Measurements from ENCODE around the gene SCN3B. TPM values are rescaled to one million over a fixed set of nuclear protein-coding genes. Genes with fewer than 3 reads are reported as not detected.

The SCN3B gene
- total RNA-seq, 1 experiment from 2014 or later, result 0.77 TPM

DNA sequence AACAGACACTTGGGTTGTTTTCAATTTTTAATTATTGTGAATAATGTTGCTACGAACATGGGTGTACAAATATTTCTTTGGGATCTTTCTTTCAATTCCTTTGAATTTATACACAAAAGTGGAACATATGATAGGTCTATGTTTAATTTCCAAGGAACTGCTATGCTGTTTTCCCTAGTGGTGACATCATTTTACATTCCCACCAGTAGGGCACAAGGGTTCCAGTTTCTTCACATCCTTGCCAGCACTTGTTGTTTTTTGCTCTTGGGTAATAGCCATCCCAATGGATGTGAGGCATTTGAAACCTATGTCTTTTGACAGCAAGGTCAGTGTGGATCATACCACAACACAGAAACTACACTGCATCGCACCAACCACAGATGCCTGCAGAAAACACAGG lies 41.8 kb upstream of the SCN3B start:
- Mint-ChIP-seq H3K27ac (no peak overlapping the region), H3K36me3 (ENCODE audit: insufficient read depth in 1 of 3, low read depth in 3 of 3) (no peaks in the 10 kb centered on the region), H3K9me3 (no peaks in the 10 kb centered on the region), H3K4me3 (no peak overlapping the region), H3K27me3 (ENCODE audit: low read depth) (peaks cover 8% of the 10 kb centered on the region; the same call in 1 of the 2 replicates), H3K4me1 (no peaks in the 10 kb centered on the region)
- no peak overlapping the region for H2AFZ ChIP-seq (ENCODE audit: low read length)
- H2AK5ac ChIP-seq (ENCODE audit: insufficient read length, low read length), result no peak overlapping the region
- H2BK120ac ChIP-seq (ENCODE audit: low read depth, low read length, poor library complexity, severe bottlenecking), result no peak overlapping the region
- WGBS (ENCODE audit: extremely low coverage, insufficient read length, low lambda C conversion rate), result no CpG with 5 or more reads among the region's 2 CpGs
- H2BK5ac ChIP-seq (ENCODE audit: insufficient read length, low read length), result no peak overlapping the region
- H2BK12ac ChIP-seq (ENCODE audit: insufficient read length, low read depth, low read length), result no peak overlapping the region
- H3K18ac ChIP-seq (ENCODE audit: insufficient read length, low read depth, low read length), result no peak overlapping the region
- H3K23me2 ChIP-seq (ENCODE audit: insufficient read length, low read depth, low read length, poor library complexity, severe bottlenecking), result no peaks in the 10 kb centered on the region
- H4K5ac ChIP-seq (ENCODE audit: insufficient read length, low read depth, low read length), result no peak overlapping the region
- H3K4me1 ChIP-seq (ENCODE audit: insufficient read depth, low read length), result no peaks in the 10 kb centered on the region
- TF ChIP-seq, protein P1, sequence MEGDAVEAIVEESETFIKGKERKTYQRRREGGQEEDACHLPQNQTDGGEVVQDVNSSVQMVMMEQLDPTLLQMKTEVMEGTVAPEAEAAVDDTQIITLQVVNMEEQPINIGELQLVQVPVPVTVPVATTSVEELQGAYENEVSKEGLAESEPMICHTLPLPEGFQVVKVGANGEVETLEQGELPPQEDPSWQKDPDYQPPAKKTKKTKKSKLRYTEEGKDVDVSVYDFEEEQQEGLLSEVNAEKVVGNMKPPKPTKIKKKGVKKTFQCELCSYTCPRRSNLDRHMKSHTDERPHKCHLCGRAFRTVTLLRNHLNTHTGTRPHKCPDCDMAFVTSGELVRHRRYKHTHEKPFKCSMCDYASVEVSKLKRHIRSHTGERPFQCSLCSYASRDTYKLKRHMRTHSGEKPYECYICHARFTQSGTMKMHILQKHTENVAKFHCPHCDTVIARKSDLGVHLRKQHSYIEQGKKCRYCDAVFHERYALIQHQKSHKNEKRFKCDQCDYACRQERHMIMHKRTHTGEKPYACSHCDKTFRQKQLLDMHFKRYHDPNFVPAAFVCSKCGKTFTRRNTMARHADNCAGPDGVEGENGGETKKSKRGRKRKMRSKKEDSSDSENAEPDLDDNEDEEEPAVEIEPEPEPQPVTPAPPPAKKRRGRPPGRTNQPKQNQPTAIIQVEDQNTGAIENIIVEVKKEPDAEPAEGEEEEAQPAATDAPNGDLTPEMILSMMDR (conservative IDR thresholded peaks at IDR 0.05), result peak; percentile 43; the same call in 1 of the 3 replicates
- no peaks in the 10 kb centered on the region for H3K79me1 ChIP-seq (ENCODE audit: insufficient read depth, low read depth, low read length, poor library complexity, severe bottlenecking)
- H3K27me3 ChIP-seq (ENCODE audit: insufficient read depth, low read length), result no peaks in the 10 kb centered on the region
- H3K9ac ChIP-seq (ENCODE audit: extremely low read depth, insufficient read length, low read length), result no peak overlapping the region
- H3K23ac ChIP-seq (ENCODE audit: insufficient read length, low read depth, low read length), result no peak overlapping the region
- H3K4ac ChIP-seq (ENCODE audit: low read depth, low read length), result no peak overlapping the region
- no peak overlapping the region for H3K56ac ChIP-seq (ENCODE audit: insufficient read length, low read depth, low read length)
- DNase-seq, result no peak
- H2BK15ac ChIP-seq (ENCODE audit: low read depth, low read length), result no peak overlapping the region
- no peak overlapping the region for H3T11ph ChIP-seq (ENCODE audit: low read length)
- H3K4me2 ChIP-seq (ENCODE audit: insufficient read depth, insufficient read length, low read length), result no peak overlapping the region
- no peak overlapping the region for H4K91ac ChIP-seq (ENCODE audit: insufficient read length, low read depth, low read length)
- no peaks in the 10 kb centered on the region for H3K9me3 ChIP-seq (ENCODE audit: control insufficient read depth, low read depth, low read length)
- no peaks in the 10 kb centered on the region for H4K20me1 ChIP-seq (ENCODE audit: control insufficient read depth, insufficient read depth, insufficient read length)
- H4K8ac ChIP-seq (replicated peaks; ENCODE audit: insufficient read length, low read depth, low read length), result no peak overlapping the region
- no peak overlapping the region for H3K14ac ChIP-seq (ENCODE audit: insufficient read depth, low read length)
- H3K27ac ChIP-seq (ENCODE audit: insufficient read length, low read depth, low read length), result no peak overlapping the region
- H3K79me2 ChIP-seq (ENCODE audit: insufficient read depth, low read length), result no peaks in the 10 kb centered on the region
- H2BK20ac ChIP-seq (ENCODE audit: low read depth, low read length, poor library complexity, severe bottlenecking), result no peak overlapping the region

Data from H9 (cell line).